ENCODE measurements around the gene C5orf15.
A peak's percentile ranks its signal among the peaks of the same experiment; 100 is the strongest.
"Not testable (repeated sequence)": the region's sequence is repeated elsewhere in the genome, so short reads cannot be mapped to it uniquely, and the experiment has no call there.

The C5orf15 gene

DNA sequence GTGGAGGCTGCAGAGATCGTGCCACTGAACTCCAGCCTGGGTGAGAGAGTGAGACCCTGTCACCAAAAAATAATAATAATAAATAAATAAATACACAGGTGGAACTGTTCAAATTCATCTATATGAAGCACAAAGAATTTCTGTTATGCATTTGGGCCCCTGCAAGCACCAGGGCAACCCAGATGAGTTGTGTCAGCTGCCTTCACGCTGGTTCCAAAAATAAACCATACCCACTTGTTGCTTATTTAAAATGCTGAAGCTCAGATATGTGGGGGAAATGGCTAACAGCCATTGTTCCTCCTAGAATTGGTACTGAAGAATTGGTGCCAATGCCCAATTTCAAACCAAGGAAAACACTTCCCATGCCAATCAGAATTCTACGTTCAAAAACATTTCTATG lies 10.5 kb upstream of the C5orf15 start:
- Histone ChIP-seq H3K36me3 (ENCODE audit: low read depth) (peaks cover 97% of the 10 kb centered on the region), H3K4me1 (ENCODE audit: insufficient read depth, poor library complexity, severe bottlenecking) (no peaks in the 10 kb centered on the region)

GRCh38 chr5:133977858-133978257 lies 9.4 kb upstream of the C5orf15 start:
- peak; percentile 36; the same call in 1 of the 3 replicates for ATAC-seq (ENCODE audit: low read depth)
- H3K27ac ChIP-seq (ENCODE audit: poor library complexity, severe bottlenecking): no peak overlapping the region
- TF ChIP-seq CTCF (IDR thresholded peaks at IDR 0.05; ENCODE audit: poor library complexity, severe bottlenecking): no peak

More for the DNA sequence above, 10.5 kb upstream of the C5orf15 start:
- Histone ChIP-seq H3K9me3 (ENCODE audit: severe bottlenecking) (no peaks in the 10 kb centered on the region), H3K27ac (ENCODE audit: poor library complexity, severe bottlenecking) (no peak overlapping the region), H3K4me3 (ENCODE audit: severe bottlenecking) (no peak overlapping the region), H3K27me3 (ENCODE audit: insufficient read depth, poor library complexity, severe bottlenecking) (no peaks in the 10 kb centered on the region)
- ATAC-seq (ENCODE audit: low read depth) (no peak), DNase-seq (ENCODE audit: low spot score) (no peak)
- TF ChIP-seq CTCF (IDR thresholded peaks at IDR 0.05; ENCODE audit: poor library complexity, severe bottlenecking): no peak

DNA sequence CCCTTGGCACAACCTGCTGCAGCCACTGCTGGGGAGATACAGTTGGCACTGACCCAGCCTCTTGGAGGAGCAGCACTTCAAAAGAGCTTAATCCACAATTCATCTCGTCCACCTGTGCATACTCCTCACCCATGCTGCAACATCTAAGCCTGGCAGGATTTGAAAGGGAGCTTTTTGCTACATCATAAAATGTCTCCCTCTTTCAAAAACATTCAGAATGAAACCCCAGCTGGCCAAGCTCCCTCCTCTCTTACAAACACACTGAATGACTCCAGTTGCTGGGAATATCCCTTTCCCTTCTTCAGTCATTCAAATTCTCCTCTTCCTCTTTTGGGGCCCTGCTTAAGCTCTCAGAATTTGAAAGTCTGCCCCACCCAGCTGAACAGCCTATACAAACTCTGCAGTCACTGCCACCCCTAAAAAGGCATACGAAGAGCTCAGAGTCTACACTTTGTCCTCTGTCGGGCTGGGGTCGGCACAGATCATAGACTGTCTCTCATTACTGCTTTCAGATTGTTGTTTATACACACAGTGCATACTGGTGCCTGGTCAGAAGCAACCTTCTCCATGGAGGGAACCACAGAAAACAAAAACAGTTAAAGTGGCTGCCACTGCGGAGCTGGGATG lies 8.8 kb upstream of the C5orf15 start:
- Histone ChIP-seq H3K4me3 (ENCODE audit: severe bottlenecking) (no peak overlapping the region), H3K27ac (ENCODE audit: poor library complexity, severe bottlenecking) (no peak overlapping the region), H3K4me1 (ENCODE audit: insufficient read depth, poor library complexity, severe bottlenecking) (no peaks in the 10 kb centered on the region), H3K27me3 (ENCODE audit: insufficient read depth, poor library complexity, severe bottlenecking) (no peaks in the 10 kb centered on the region), H3K36me3 (ENCODE audit: low read depth) (peaks cover 97% of the 10 kb centered on the region), H3K9me3 (ENCODE audit: severe bottlenecking) (no peaks in the 10 kb centered on the region)
- no peak for ATAC-seq (ENCODE audit: low read depth)
- TF ChIP-seq CTCF (IDR thresholded peaks at IDR 0.05; ENCODE audit: poor library complexity, severe bottlenecking): no peak
- DNase-seq (ENCODE audit: low spot score): no peak

More at GRCh38 chr5:133977858-133978257, 9.4 kb upstream of the C5orf15 start:
- Histone ChIP-seq H3K27me3 (ENCODE audit: insufficient read depth, poor library complexity, severe bottlenecking) (no peaks in the 10 kb centered on the region), H3K4me3 (ENCODE audit: severe bottlenecking) (no peak overlapping the region), H3K9me3 (ENCODE audit: severe bottlenecking) (no peaks in the 10 kb centered on the region), H3K36me3 (ENCODE audit: low read depth) (peaks cover 97% of the 10 kb centered on the region), H3K4me1 (ENCODE audit: insufficient read depth, poor library complexity, severe bottlenecking) (no peaks in the 10 kb centered on the region)
- DNase-seq (ENCODE audit: low spot score): no peak

DNA sequence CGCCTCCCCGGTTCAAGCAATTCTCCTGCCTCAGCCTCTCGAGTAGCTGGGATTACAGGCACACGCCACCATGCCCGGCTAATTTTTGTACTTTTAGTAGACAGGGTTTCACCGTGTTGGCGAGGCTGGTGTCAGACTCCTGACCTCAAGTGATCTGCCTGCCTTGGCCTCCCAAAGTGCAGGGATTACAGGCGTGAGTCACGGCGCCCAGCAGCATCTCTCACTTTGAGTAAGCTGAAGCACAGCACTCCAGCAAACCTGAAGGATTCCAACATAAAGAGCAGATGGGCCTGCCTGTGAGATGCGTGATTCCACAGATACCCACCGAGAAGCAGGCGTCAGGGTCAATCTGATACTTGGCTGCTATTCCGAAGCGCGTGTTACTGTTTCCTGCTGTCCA lies 7.1 kb upstream of the C5orf15 start:
- not testable (repeated sequence) for DNase-seq (ENCODE audit: low spot score); ATAC-seq (ENCODE audit: low read depth); H3K4me1 ChIP-seq (ENCODE audit: insufficient read depth, poor library complexity, severe bottlenecking); H3K27ac ChIP-seq (ENCODE audit: poor library complexity, severe bottlenecking); H3K27me3 ChIP-seq (ENCODE audit: insufficient read depth, poor library complexity, severe bottlenecking); H3K4me3 ChIP-seq (ENCODE audit: severe bottlenecking); H3K9me3 ChIP-seq (ENCODE audit: severe bottlenecking)
- peaks cover 81% of the 10 kb centered on the region for H3K36me3 ChIP-seq (ENCODE audit: low read depth)

DNA sequence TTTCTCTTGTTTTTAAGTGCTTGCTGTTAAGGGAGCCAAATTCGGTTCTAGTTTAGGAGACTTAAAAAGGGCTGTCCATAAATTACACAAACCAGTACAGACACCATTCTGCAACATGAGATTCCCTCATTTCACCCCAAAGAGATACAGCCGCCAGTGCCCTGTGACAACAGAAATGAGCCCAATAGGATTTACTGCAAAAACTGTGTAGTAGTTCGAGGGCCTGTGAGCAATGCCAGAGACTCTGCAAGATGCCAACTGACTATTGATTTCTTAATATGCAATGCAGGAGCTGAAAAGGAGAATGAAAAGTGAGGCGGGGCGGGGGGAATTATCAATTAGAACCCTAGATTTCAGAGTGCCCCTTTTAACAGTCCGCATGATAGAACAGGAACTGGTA lies 5.7 kb upstream of the C5orf15 start:
- Histone ChIP-seq H3K4me1 (ENCODE audit: insufficient read depth, poor library complexity, severe bottlenecking) (no peaks in the 10 kb centered on the region), H3K27me3 (ENCODE audit: insufficient read depth, poor library complexity, severe bottlenecking) (no peaks in the 10 kb centered on the region), H3K27ac (ENCODE audit: poor library complexity, severe bottlenecking) (no peak overlapping the region), H3K9me3 (ENCODE audit: severe bottlenecking) (no peaks in the 10 kb centered on the region), H3K36me3 (ENCODE audit: low read depth) (peaks cover 69% of the 10 kb centered on the region), H3K4me3 (ENCODE audit: severe bottlenecking) (no peak overlapping the region)
- no peak for TF ChIP-seq CTCF (IDR thresholded peaks at IDR 0.05; ENCODE audit: poor library complexity, severe bottlenecking)
- ATAC-seq (ENCODE audit: low read depth) (no peak), DNase-seq (ENCODE audit: low spot score) (no peak)
